ENCODE data around the gene SERPINI1. TPM values are rescaled to one million over a fixed set of nuclear protein-coding genes. Genes with fewer than 3 reads are reported as not detected.
A peak's percentile ranks its signal among the peaks of the same experiment; 100 is the strongest.

The SERPINI1 gene
- total and polyA plus RNA-seq, 9 of the 15 experiments (the other 6 are each of a cell fraction or from before 2014, with no cell fraction given): 1.6 to 9.9 (median 3.5) TPM

DNA sequence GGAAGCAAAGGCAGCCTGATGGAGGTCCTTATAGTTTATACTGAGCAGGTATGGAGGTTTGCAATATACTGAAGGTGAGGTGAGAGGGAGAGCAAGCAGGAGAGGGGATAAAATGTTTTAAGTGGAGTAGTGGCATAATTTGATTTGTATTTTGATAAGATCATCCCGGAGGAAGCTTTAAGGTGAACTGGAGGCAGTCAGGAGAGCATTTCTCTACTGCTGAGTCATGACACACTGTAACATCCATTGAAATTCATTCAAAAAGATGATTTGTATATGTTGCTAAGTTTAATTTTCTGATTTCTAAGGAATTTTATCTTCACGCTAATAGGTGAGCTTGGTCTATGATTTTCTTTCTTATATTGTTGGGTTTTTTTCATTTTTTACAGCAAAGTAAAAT, 81.4 kb downstream of the SERPINI1 start:
- POLR2A ChIA-PET: interaction anchor here (1.3 kb wide), 1 partner anchor 9 kb away, joined by 4 read pairs; no protein-coding TSS in a partner anchor

More for the DNA sequence above, 81.4 kb downstream of the SERPINI1 start:
- ATAC-seq (no peak), FAIRE-seq (no peak), DNase-seq (ENCODE audit: extremely low read depth in 1 of 4, low spot score in 3 of 4) (no peak)
- Histone ChIP-seq H3K4me1 (replicated peaks in 1 of 2; ENCODE audit: control insufficient read depth in 2 of 2, insufficient read depth in 2 of 2, low read length in 2 of 2) (no peaks in the 10 kb centered on the region; a peak in 1 of 5 replicates), H3K9me3 (replicated peaks; ENCODE audit: control insufficient read depth, insufficient read depth, low read depth, low read length) (no peaks in the 10 kb centered on the region), H3K36me3 (ENCODE audit: control insufficient read depth, insufficient read depth, low read length) (no peaks in the 10 kb centered on the region), H3K4me2 (ENCODE audit: insufficient read depth, low read length) (no peak overlapping the region), H3K27me3 (ENCODE audit: control insufficient read depth in 2 of 2, insufficient read depth in 2 of 2, low read length in 2 of 2) (no peaks in the 10 kb centered on the region), H4K20me1 (replicated peaks; ENCODE audit: control insufficient read depth, insufficient read depth, low read length) (no peaks in the 10 kb centered on the region), H2AFZ (ENCODE audit: low read depth, low read length) (no peak overlapping the region), H3K9me1 (ENCODE audit: control insufficient read depth, insufficient read depth, low read length) (no peaks in the 10 kb centered on the region), H3K79me2 (ENCODE audit: control insufficient read depth, insufficient read depth, low read length) (no peaks in the 10 kb centered on the region), H3K27ac (ENCODE audit: extremely low read depth, low read depth, low read length) (no peak overlapping the region), H3K9ac (ENCODE audit: insufficient read depth in 1 of 2, low read depth in 2 of 2, low read length in 2 of 2) (no peak overlapping the region), H3K4me3 (no peak overlapping the region)
- WGBS (ENCODE audit: insufficient coverage, low coverage, missing lambda C conversion rate): 3% methylated on average over 2 of the region's 2 CpGs
- BruUV-seq (replicated peaks): no TSS peak
- TF ChIP-seq NFE2 (IDR thresholded peaks at IDR 0.05; ENCODE audit: low read depth): peak; percentile 58
- no peak for TF ChIP-seq ID3 (CRISPR knock-in tag; IDR thresholded peaks at IDR 0.05)
- no peak for TF ChIP-seq ID3 (tag; IDR thresholded peaks at IDR 0.05)
- TF ChIP-seq, protein P1, sequence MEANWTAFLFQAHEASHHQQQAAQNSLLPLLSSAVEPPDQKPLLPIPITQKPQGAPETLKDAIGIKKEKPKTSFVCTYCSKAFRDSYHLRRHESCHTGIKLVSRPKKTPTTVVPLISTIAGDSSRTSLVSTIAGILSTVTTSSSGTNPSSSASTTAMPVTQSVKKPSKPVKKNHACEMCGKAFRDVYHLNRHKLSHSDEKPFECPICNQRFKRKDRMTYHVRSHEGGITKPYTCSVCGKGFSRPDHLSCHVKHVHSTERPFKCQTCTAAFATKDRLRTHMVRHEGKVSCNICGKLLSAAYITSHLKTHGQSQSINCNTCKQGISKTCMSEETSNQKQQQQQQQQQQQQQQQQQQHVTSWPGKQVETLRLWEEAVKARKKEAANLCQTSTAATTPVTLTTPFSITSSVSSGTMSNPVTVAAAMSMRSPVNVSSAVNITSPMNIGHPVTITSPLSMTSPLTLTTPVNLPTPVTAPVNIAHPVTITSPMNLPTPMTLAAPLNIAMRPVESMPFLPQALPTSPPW (CRISPR knock-in tag; IDR thresholded peaks at IDR 0.05): no peak
- TF ChIP-seq C11orf30 (IDR thresholded peaks at IDR 0.05; ENCODE audit: low read depth): 0 out of 2 replicates have a peak, but pooled peaks have one; percentile 15
- peak; percentile 57 for TF ChIP-seq ZNF316 (IDR thresholded peaks at IDR 0.05)
- TF ChIP-seq ATF4 (CRISPR knock-in tag; IDR thresholded peaks at IDR 0.05): no peak
- peak; percentile 63 for TF ChIP-seq MAFG (tag; conservative IDR thresholded peaks at IDR 0.05)
- CTCF ChIA-PET (ENCODE audit: low intra/inter-chr PET ratio): no interaction called here
- in situ Hi-C loops (cut with MboI): no loop called here
- intact Hi-C loops (cut with micrococcal nuclease): no loop called here

All from K562 (cell line).